Endothelial cell of umbilical vein (primary cell): Measurements from ENCODE around the gene KIFC3. TPM values are rescaled to one million over a fixed set of nuclear protein-coding genes. Genes with fewer than 3 reads are reported as not detected.

ENCODE experiments used
- BruUV-seq: library from RNA; stranded (reverse); fragments of 400-500 nt; replicated peaks from 2 replicates; lab custom pipeline; 2021; lab: Mats Ljungman, UMichigan
- CTCF ChIA-PET: fragments of 300-600, 350-600 bp; sonication (Branson Sonifier 250); formaldehyde crosslinking; loops from one replicate; lab custom pipeline; 2021; ENCODE audit warnings: antibody characterized with exemption, inconsistent platforms; lab: Charles Lee
- POLR2A ChIA-PET: fragments of 300-600, 350-600 bp; sonication (Branson Sonifier 250); formaldehyde crosslinking; loops from one replicate; lab custom pipeline; 2021; ENCODE audit warnings: antibody characterized with exemption, inconsistent platforms; lab: Charles Lee
- DNase-seq: peaks from one replicate; pipeline ENCODE4 v3.0.0-alpha.2; 2011; ENCODE audit warnings: low read depth, low spot score
- FAIRE-seq: peaks from 2 replicates; lab custom pipeline; 2011; peaks lifted over from hg19 to GRCh38; lab: Jason Lieb, UNC
- H2AFZ ChIP-seq: 2 replicates; pipeline ENCODE4 v1.6.0; 2012; ENCODE audit warnings: low read depth, low read length, control low read depth, inconsistent platforms
- H3K27ac ChIP-seq: 2 replicates; pipeline ENCODE4 v1.5.1; 2011; ENCODE audit warnings: low read depth, mild to moderate bottlenecking, control low read depth, low read length, moderate library complexity; ENCODE audit not compliant: insufficient read depth
- H3K27me3 ChIP-seq, 2 experiments: 2 replicates each; pipeline versions ENCODE4 v1.6.0 to v1.6.1; 2011; ENCODE audit warnings: low read length in 2 of 2, mixed read lengths in 1 of 2; ENCODE audit not compliant: control insufficient read depth in 2 of 2, insufficient read depth in 2 of 2
- H3K36me3 ChIP-seq, 2 experiments: 2 replicates in 1 of 2; 3 replicates in 1 of 2; pipeline ENCODE4 v1.5.1; 2011; ENCODE audit warnings: low read length in 2 of 2, mild to moderate bottlenecking in 1 of 2, moderate library complexity in 1 of 2; ENCODE audit not compliant: control insufficient read depth in 2 of 2, insufficient read depth in 2 of 2; ENCODE audit errors: extremely low read depth in 1 of 2
- H3K4me1 ChIP-seq: 3 replicates; pipeline ENCODE4 v1.5.1; 2011; ENCODE audit warnings: mild to moderate bottlenecking, low read length; ENCODE audit not compliant: control insufficient read depth, insufficient read depth; ENCODE audit errors: extremely low read depth
- H3K4me2 ChIP-seq: 2 replicates; pipeline ENCODE4 v1.6.1; 2011; ENCODE audit warnings: low read length, control low read depth, mixed read lengths; ENCODE audit not compliant: insufficient read depth
- H3K4me3 ChIP-seq, 3 experiments: fragments of 200-600 bp in 1 of 3; sonication (generic), shearing (Covaris generic) in 1 of 3; replicated peaks in 1 of 3; 2 replicates each; pipeline ENCODE4 v1.5.1; 2011 to 2016; ENCODE audit warnings: control low read depth in 3 of 3, low read length in 3 of 3, mild to moderate bottlenecking in 2 of 3, inconsistent platforms in 1 of 3, low read depth in 1 of 3, moderate library complexity in 1 of 3; ENCODE audit not compliant: insufficient read depth in 1 of 3
- H3K79me2 ChIP-seq: 2 replicates; pipeline ENCODE4 v1.6.0; 2012; ENCODE audit warnings: low read length, inconsistent platforms; ENCODE audit not compliant: control insufficient read depth, insufficient read depth
- H3K9ac ChIP-seq: replicated peaks from 2 replicates; pipeline ENCODE3; 2011; ENCODE audit warnings: low read length, control low read depth; ENCODE audit not compliant: insufficient read depth; ENCODE audit errors: extremely low read depth
- H3K9me1 ChIP-seq: replicated peaks from 3 replicates; pipeline ENCODE4 v1.6.0; 2011; ENCODE audit warnings: mild to moderate bottlenecking, low read length; ENCODE audit not compliant: control insufficient read depth, insufficient read depth; ENCODE audit errors: extremely low read depth
- H3K9me3 ChIP-seq: replicated peaks from 2 replicates; pipeline ENCODE4 v1.5.1; 2012; ENCODE audit warnings: low read length, inconsistent platforms; ENCODE audit not compliant: control insufficient read depth, insufficient read depth
- H4K20me1 ChIP-seq: replicated peaks from 2 replicates; pipeline ENCODE3; 2011; ENCODE audit warnings: mild to moderate bottlenecking, low read length; ENCODE audit not compliant: control insufficient read depth, insufficient read depth; ENCODE audit errors: extremely low read depth
- EZH2 ChIP-seq: IDR thresholded peaks from 2 replicates; pipeline ENCODE4 v1.6.1; 2012; ENCODE audit warnings: borderline replicate concordance, low read depth, mild to moderate bottlenecking, moderate library complexity, low read length, inconsistent platforms; ENCODE audit not compliant: severe bottlenecking
- FOS ChIP-seq: IDR thresholded peaks from 2 replicates; pipeline ENCODE4 v1.6.1; 2011; ENCODE audit warnings: mild to moderate bottlenecking, low read length, moderate library complexity, borderline replicate concordance; ENCODE audit not compliant: insufficient read depth
- GATA2 ChIP-seq: IDR thresholded peaks from 2 replicates; pipeline ENCODE4 v1.7.0; 2011; ENCODE audit warnings: low read depth, mild to moderate bottlenecking, moderate library complexity, mixed read lengths, low read length; ENCODE audit not compliant: insufficient read length, insufficient read depth
- JUN ChIP-seq: IDR thresholded peaks from 2 replicates; pipeline ENCODE4 v1.6.1; 2011; ENCODE audit warnings: borderline replicate concordance, low read depth; ENCODE audit not compliant: insufficient read length, insufficient read depth
- MAX ChIP-seq: IDR thresholded peaks from 2 replicates; pipeline ENCODE4 v1.6.1; 2011; ENCODE audit not compliant: insufficient read depth, insufficient read length
- MYC ChIP-seq: IDR thresholded peaks from one replicate; pipeline ENCODE4 v1.6.1; 2011; ENCODE audit warnings: mild to moderate bottlenecking, low read depth, low read length
- POLR2A ChIP-seq: IDR thresholded peaks from 2 replicates; pipeline ENCODE4 v1.6.1; 2012; ENCODE audit warnings: low read depth, mild to moderate bottlenecking, control low read depth, low read length
- POLR2AphosphoS5 ChIP-seq: IDR thresholded peaks from 2 replicates; pipeline ENCODE4 v1.6.1; 2012; ENCODE audit warnings: low read depth, mild to moderate bottlenecking, control low read depth, low read length, moderate library complexity; ENCODE audit not compliant: insufficient read depth
- dilution Hi-C: fragments of 300-500 bp; cut with MboI; formaldehyde crosslinking; loops from one replicate; pipeline ENCODE4 v1.15.0; 2019; ENCODE audit warnings: low sequenced_read_pairs; ENCODE audit not compliant: extremely low pct_ligation_motif_present
- intact Hi-C: fragments of 100-400 bp; cut with micrococcal nuclease; formaldehyde crosslinking; loops from one replicate; pipeline ENCODE4 v1.10.0; 2022
- polyA plus RNA-seq, 4 experiments: library from polyadenylated mRNA; depleted of rRNA in 3 of 4; stranded (reverse) in 3 of 4; unstranded in 1 of 4; fragments of >200 nt; gene quantifications; 2 replicates each; pipeline versions ENCODE4 v1.2.1 to v1.2.3, GENCODE V29; 2011 to 2012; ENCODE audit warnings: missing spikeins in 1 of 4
- total RNA-seq: library from RNA; stranded (reverse); gene quantifications from 2 replicates; pipeline ENCODE4 v1.2.3, GENCODE V29; 2021
- TF ChIP-seq, protein P1 (sequence below), 2 donors: IDR thresholded peaks; 1 replicate in 1 of 2; 2 replicates in 1 of 2; pipeline ENCODE4 v1.5.1; 2011; ENCODE audit warnings: low read length in 2 of 2, mild to moderate bottlenecking in 2 of 2, moderate library complexity in 2 of 2, control low read depth in 1 of 2, inconsistent platforms in 1 of 2, low read depth in 1 of 2; ENCODE audit not compliant: insufficient read depth in 1 of 2; ENCODE audit errors: extremely low read depth in 1 of 2

The KIFC3 gene
- total and polyA plus RNA-seq, 2 donors (not counting 3 experiments of a cell fraction or from before 2014, with no cell fraction given): 36.3 to 62.2 TPM

DNA sequence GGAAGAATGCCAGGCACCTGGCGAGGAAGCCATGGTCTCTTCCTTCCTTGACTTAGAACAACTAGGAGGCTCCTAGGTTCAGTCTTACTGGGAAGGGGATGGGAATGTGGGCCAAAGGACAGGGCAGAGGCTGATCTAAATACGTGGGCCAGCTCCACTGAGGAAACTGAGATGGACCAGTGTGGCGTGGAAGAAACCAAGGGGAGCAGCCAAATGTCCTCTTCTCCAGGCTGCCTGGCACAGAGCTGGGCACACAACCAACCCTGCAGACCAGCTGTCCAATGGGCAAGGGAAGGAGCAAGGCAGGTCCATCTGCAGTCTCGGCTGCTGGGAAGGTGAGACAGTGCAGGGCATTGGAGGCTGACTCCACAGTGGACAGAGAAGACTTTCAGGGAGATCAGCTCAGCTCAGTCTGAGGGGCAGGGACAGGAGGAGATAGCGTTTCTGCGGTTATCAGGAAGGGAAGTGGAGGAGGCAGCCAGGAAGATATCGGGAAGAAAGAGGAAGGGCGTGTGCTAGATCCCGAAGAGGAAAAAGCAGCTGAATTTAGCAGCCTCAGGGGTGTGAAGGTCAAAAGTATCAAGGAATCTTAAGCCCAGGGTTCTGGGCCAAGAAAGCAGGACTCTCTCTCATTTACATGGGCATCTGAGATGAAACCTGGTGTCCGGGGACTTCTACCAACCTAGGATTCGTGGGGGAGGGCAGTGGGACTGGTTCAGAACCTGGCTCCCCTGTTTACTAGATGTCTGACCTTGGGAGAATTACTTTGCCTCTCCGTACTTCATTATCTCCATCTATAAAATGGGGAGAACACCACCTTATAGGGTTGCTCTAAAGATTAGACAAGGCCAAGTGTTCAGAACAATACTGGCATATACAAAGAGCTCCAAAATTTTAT lies 1.8 kb downstream of the KIFC3 start:
- intact Hi-C loops (loop anchor here (1.0 to 5.0 kb wide), 2 partner anchors 36 to 92 kb away; no protein-coding TSS in a partner anchor), dilution Hi-C loops (no loop called here)
- CTCF ChIA-PET: interaction anchor here (0.8 to 4.3 kb wide), 8 partner anchors 12 to 224 kb away, joined by 3 to 29 read pairs (median 3); no protein-coding TSS in a partner anchor
- Histone ChIP-seq H3K9me3 (no peaks in the 10 kb centered on the region), H2AFZ (peak overlapping the region; percentile 31), H3K36me3 (peaks cover 0 to 6% of the 10 kb centered on the region in 2 experiments), H3K27me3 (no peaks in the 10 kb centered on the region), H3K4me1 (peaks cover 25% of the 10 kb centered on the region), H3K9ac (no peak overlapping the region), H3K27ac (peak overlapping the region; percentile 84), H3K4me2 (peak overlapping the region; percentile 84), H3K79me2 (peaks cover 14% of the 10 kb centered on the region), H4K20me1 (no peaks in the 10 kb centered on the region), H3K4me3 (peak overlapping the region in 1 of 3 experiments; percentile 70), H3K9me1 (no peaks in the 10 kb centered on the region)
- peak; percentile 12 for DNase-seq
- BruUV-seq: no TSS peak
- POLR2A ChIA-PET: no interaction called here
- peak; percentile 35 for FAIRE-seq
- peak; percentile 32 for TF ChIP-seq GATA2
- peak; percentile 38 for TF ChIP-seq POLR2A
- no peak for TF ChIP-seq MYC

DNA sequence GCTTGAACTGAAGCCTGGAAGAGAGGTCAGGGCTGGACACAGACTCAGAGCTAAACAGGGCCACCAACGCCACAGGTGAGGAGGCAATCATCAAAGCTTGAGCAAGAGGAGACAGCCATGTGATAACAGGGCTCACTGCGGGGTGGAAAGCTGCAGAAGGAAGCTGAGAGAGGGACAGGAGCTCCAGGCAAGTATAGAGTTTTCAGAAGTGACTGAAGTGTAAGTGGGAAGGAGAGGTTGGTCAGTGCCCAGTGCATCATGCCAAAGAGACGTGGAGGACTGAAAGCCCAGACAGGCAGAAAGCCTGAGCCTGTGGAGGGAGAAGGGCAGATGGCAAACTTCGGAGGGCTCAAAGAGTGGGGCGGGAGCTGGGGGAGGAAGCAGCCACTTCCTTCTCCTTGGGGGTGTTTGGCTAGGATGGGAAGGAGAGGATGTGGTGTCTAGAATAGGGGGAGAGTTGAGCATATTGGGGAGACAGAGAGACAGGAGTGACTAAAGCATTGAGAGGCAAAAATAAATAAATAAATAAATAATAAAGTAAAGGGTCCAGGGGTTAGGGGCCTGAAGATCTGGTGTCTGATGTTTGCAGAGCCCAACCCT lies 2.6 kb downstream of the KIFC3 start:
- Histone ChIP-seq H3K27me3 (no peaks in the 10 kb centered on the region), H3K36me3 (peaks cover 3 to 9% of the 10 kb centered on the region in 2 experiments), H3K79me2 (peaks cover 14% of the 10 kb centered on the region), H3K9ac (no peak overlapping the region), H2AFZ (no peak overlapping the region), H3K4me3 (no peak overlapping the region), H4K20me1 (no peaks in the 10 kb centered on the region), H3K4me2 (peak overlapping the region; percentile 84), H3K27ac (no peak overlapping the region), H3K9me3 (no peaks in the 10 kb centered on the region), H3K9me1 (no peaks in the 10 kb centered on the region), H3K4me1 (peaks cover 25% of the 10 kb centered on the region)
- FAIRE-seq: peak; percentile 70
- BruUV-seq: no TSS peak
- dilution Hi-C loops (no loop called here), intact Hi-C loops (loop anchor here (1.0 to 5.0 kb wide), 2 partner anchors 35 to 93 kb away; no protein-coding TSS in a partner anchor)
- TF ChIP-seq GATA2: no peak
- TF ChIP-seq EZH2: no peak
- TF ChIP-seq MAX: no peak
- no peak for TF ChIP-seq FOS
- TF ChIP-seq JUN: no peak
- TF ChIP-seq POLR2AphosphoS5: no peak
- TF ChIP-seq, protein P1, sequence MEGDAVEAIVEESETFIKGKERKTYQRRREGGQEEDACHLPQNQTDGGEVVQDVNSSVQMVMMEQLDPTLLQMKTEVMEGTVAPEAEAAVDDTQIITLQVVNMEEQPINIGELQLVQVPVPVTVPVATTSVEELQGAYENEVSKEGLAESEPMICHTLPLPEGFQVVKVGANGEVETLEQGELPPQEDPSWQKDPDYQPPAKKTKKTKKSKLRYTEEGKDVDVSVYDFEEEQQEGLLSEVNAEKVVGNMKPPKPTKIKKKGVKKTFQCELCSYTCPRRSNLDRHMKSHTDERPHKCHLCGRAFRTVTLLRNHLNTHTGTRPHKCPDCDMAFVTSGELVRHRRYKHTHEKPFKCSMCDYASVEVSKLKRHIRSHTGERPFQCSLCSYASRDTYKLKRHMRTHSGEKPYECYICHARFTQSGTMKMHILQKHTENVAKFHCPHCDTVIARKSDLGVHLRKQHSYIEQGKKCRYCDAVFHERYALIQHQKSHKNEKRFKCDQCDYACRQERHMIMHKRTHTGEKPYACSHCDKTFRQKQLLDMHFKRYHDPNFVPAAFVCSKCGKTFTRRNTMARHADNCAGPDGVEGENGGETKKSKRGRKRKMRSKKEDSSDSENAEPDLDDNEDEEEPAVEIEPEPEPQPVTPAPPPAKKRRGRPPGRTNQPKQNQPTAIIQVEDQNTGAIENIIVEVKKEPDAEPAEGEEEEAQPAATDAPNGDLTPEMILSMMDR (IDR thresholded peaks at IDR 0.05; ENCODE audit: extremely low read depth in 1 of 2, insufficient read depth in 1 of 2, low read depth in 1 of 2, low read length in 2 of 2): no peak
- TF ChIP-seq MYC: no peak
- TF ChIP-seq POLR2A: no peak
- no peak for DNase-seq
- POLR2A ChIA-PET: no interaction called here
- CTCF ChIA-PET: interaction anchor here (0.7 to 4.3 kb wide), 7 partner anchors 9 to 223 kb away, joined by 3 to 29 read pairs (median 3); no protein-coding TSS in a partner anchor
